PC-3 (cell line): Measurements from ENCODE around the gene CIAO2B.

Experiments used
- CTCF ChIP-seq: fragments of 300-600 bp; sonication (generic); conservative IDR thresholded peaks from 2 replicates; pipeline ENCODE4 v1.5.1; 2017; ENCODE audit warnings: antibody characterized with exemption, low read depth, mild to moderate bottlenecking, low read length
- EZH2 ChIP-seq: fragments of 300-600 bp; sonication (generic); IDR thresholded peaks from one replicate; pipeline ENCODE4 v1.6.1; 2017; ENCODE audit warnings: antibody characterized with exemption, mild to moderate bottlenecking, low read length; ENCODE audit not compliant: unreplicated experiment
- EZH2phosphoT487 ChIP-seq: fragments of 300-600 bp; sonication (generic); IDR thresholded peaks from 2 replicates; pipeline ENCODE4 v1.6.1; 2018; ENCODE audit warnings: mild to moderate bottlenecking, antibody characterized with exemption, low read length, borderline replicate concordance

GRCh38 chr16:66959704-66960161 is 25.5 kb upstream of the CIAO2B start:
- TF ChIP-seq CTCF = no peak
- no peak for TF ChIP-seq EZH2
- TF ChIP-seq EZH2phosphoT487 = no peak
